ENCODE data around the gene DUOX1. TPM values are rescaled to one million over a fixed set of nuclear protein-coding genes. Genes with fewer than 3 reads are reported as not detected.
"Not testable (repeated sequence)": the region's sequence is repeated elsewhere in the genome, so short reads cannot be mapped to it uniquely, and the experiment has no call there.

Gene DUOX1
- total and polyA plus RNA-seq, 4 donors = 0.13 to 4.5 (median 0.59) TPM

- intact Hi-C loops (cut with DNase I) = no loop called here
- ATAC-seq (ENCODE audit: low FRiP score) (no peak), DNase-seq (peak in 1 of 2 donors; percentile 78)
- no peak overlapping the region for H3K27ac ChIP-seq (ENCODE audit: low read depth in 1 of 2, low read length in 2 of 2)
- H3K9me3 ChIP-seq (ENCODE audit: control insufficient read depth, low read length) = no peaks in the 10 kb centered on the region
- no peaks in the 10 kb centered on the region for H3K36me3 ChIP-seq (ENCODE audit: control insufficient read depth in 1 of 2, insufficient read depth in 2 of 2, low read length in 1 of 2)
- no peaks in the 10 kb centered on the region for H3K4me1 ChIP-seq (ENCODE audit: control insufficient read depth in 1 of 2, insufficient read depth in 2 of 2, low read length in 2 of 2)
- WGBS, 2 donors = 7 to 8% methylated on average over 44 to 57 of the region's 57 CpGs
- H3K27me3 ChIP-seq (ENCODE audit: control insufficient read depth in 1 of 2, insufficient read depth in 2 of 2, low read length in 1 of 2) = no peaks in the 10 kb centered on the region
- no peak overlapping the region for H3K4me3 ChIP-seq (ENCODE audit: low read length in 2 of 2)
These were observed 5.1 kb downstream of the DUOX1 start for GRCh38 chr15:45134682-45135604.

GRCh38 chr15:45135705-45136377, 6.0 kb downstream of the DUOX1 start:
- H3K9me3 ChIP-seq (ENCODE audit: control insufficient read depth, low read length); H3K4me1 ChIP-seq (ENCODE audit: control insufficient read depth in 1 of 2, insufficient read depth in 2 of 2, low read length in 2 of 2); intact Hi-C loops (cut with DNase I); H3K27ac ChIP-seq (ENCODE audit: low read depth in 1 of 2, low read length in 2 of 2); H3K27me3 ChIP-seq (ENCODE audit: control insufficient read depth in 1 of 2, insufficient read depth in 2 of 2, low read length in 1 of 2); H3K36me3 ChIP-seq (ENCODE audit: control insufficient read depth in 1 of 2, insufficient read depth in 2 of 2, low read length in 1 of 2); H3K4me3 ChIP-seq (ENCODE audit: low read length in 2 of 2): not testable (repeated sequence)
- DNase-seq (peak in 1 of 2 donors; percentile 21), ATAC-seq (ENCODE audit: low FRiP score) (peak; percentile 25)
- WGBS, 2 donors = 13 to 14% methylated on average over 9 to 11 of the region's 37 CpGs

GRCh38 chr15:45136378-45136764, 6.6 kb downstream of the DUOX1 start:
- no peak for ATAC-seq (ENCODE audit: low FRiP score)
- Histone ChIP-seq H3K36me3 (ENCODE audit: control insufficient read depth in 1 of 2, insufficient read depth in 2 of 2, low read length in 1 of 2) (no peaks in the 10 kb centered on the region), H3K4me1 (ENCODE audit: control insufficient read depth in 1 of 2, insufficient read depth in 2 of 2, low read length in 2 of 2) (no peaks in the 10 kb centered on the region), H3K4me3 (ENCODE audit: low read length in 2 of 2) (no peak overlapping the region), H3K27me3 (ENCODE audit: control insufficient read depth in 1 of 2, insufficient read depth in 2 of 2, low read length in 1 of 2) (no peaks in the 10 kb centered on the region), H3K9me3 (ENCODE audit: control insufficient read depth, low read length) (no peaks in the 10 kb centered on the region), H3K27ac (ENCODE audit: low read depth in 1 of 2, low read length in 2 of 2) (no peak overlapping the region)
- 18% methylated on average over 10 of the region's 10 CpGs for WGBS, 2 donors
- intact Hi-C loops (cut with DNase I) = no loop called here
- peak in 1 of 2 donors; percentile 57 for DNase-seq

- no peak for ATAC-seq (ENCODE audit: low FRiP score)
- H3K4me3 ChIP-seq (ENCODE audit: low read length in 2 of 2) = no peak overlapping the region
- H3K9me3 ChIP-seq (ENCODE audit: control insufficient read depth, low read length) = no peaks in the 10 kb centered on the region
- H3K4me1 ChIP-seq (ENCODE audit: control insufficient read depth in 1 of 2, insufficient read depth in 2 of 2, low read length in 2 of 2) = no peaks in the 10 kb centered on the region
- DNase-seq = no peak
- intact Hi-C loops (cut with DNase I) = no loop called here
- no peak overlapping the region for H3K27ac ChIP-seq (ENCODE audit: low read depth in 1 of 2, low read length in 2 of 2)
- no peaks in the 10 kb centered on the region for H3K36me3 ChIP-seq (ENCODE audit: control insufficient read depth in 1 of 2, insufficient read depth in 2 of 2, low read length in 1 of 2)
- WGBS, 2 donors = 70 to 75% methylated on average over 8 of the region's 8 CpGs
- H3K27me3 ChIP-seq (ENCODE audit: control insufficient read depth in 1 of 2, insufficient read depth in 2 of 2, low read length in 1 of 2) = no peaks in the 10 kb centered on the region
These were observed 7.9 kb downstream of the DUOX1 start for GRCh38 chr15:45137703-45138102.

- Histone ChIP-seq H3K4me1 (ENCODE audit: control insufficient read depth in 1 of 2, insufficient read depth in 2 of 2, low read length in 2 of 2) (no peaks in the 10 kb centered on the region), H3K4me3 (ENCODE audit: low read length in 2 of 2) (no peak overlapping the region), H3K27me3 (ENCODE audit: control insufficient read depth in 1 of 2, insufficient read depth in 2 of 2, low read length in 1 of 2) (no peaks in the 10 kb centered on the region), H3K36me3 (ENCODE audit: control insufficient read depth in 1 of 2, insufficient read depth in 2 of 2, low read length in 1 of 2) (no peaks in the 10 kb centered on the region), H3K27ac (ENCODE audit: low read depth in 1 of 2, low read length in 2 of 2) (no peak overlapping the region), H3K9me3 (ENCODE audit: control insufficient read depth, low read length) (no peaks in the 10 kb centered on the region)
- no peak for ATAC-seq (ENCODE audit: low FRiP score)
- 67 to 68% methylated on average over 12 of the region's 12 CpGs for WGBS, 2 donors
- intact Hi-C loops (cut with DNase I) = no loop called here
- DNase-seq = peak in 1 of 2 donors; percentile 62
These were observed 9.3 kb downstream of the DUOX1 start for GRCh38 chr15:45138814-45139765.

- Histone ChIP-seq H3K4me3 (ENCODE audit: low read length in 2 of 2) (no peak overlapping the region), H3K27ac (ENCODE audit: low read depth in 1 of 2, low read length in 2 of 2) (no peak overlapping the region), H3K4me1 (ENCODE audit: control insufficient read depth in 1 of 2, insufficient read depth in 2 of 2, low read length in 2 of 2) (no peaks in the 10 kb centered on the region), H3K9me3 (ENCODE audit: control insufficient read depth, low read length) (no peaks in the 10 kb centered on the region), H3K36me3 (ENCODE audit: control insufficient read depth in 1 of 2, insufficient read depth in 2 of 2, low read length in 1 of 2) (no peaks in the 10 kb centered on the region), H3K27me3 (ENCODE audit: control insufficient read depth in 1 of 2, insufficient read depth in 2 of 2, low read length in 1 of 2) (no peaks in the 10 kb centered on the region)
- intact Hi-C loops (cut with DNase I) = no loop called here
- ATAC-seq (ENCODE audit: low FRiP score) = no peak
- WGBS, 2 donors = 91 to 92% methylated on average over 6 of the region's 6 CpGs
- peak in 1 of 2 donors; percentile 38 for DNase-seq
These were observed 10.0 kb downstream of the DUOX1 start for GRCh38 chr15:45139770-45140169.

GRCh38 chr15:45140557-45141250, 10.9 kb downstream of the DUOX1 start:
- ATAC-seq (ENCODE audit: low FRiP score) (no peak), DNase-seq (peak in 1 of 2 donors; percentile 58)
- Histone ChIP-seq H3K4me1 (ENCODE audit: control insufficient read depth in 1 of 2, insufficient read depth in 2 of 2, low read length in 2 of 2) (no peaks in the 10 kb centered on the region), H3K27me3 (ENCODE audit: control insufficient read depth in 1 of 2, insufficient read depth in 2 of 2, low read length in 1 of 2) (no peaks in the 10 kb centered on the region), H3K4me3 (ENCODE audit: low read length in 2 of 2) (no peak overlapping the region), H3K27ac (ENCODE audit: low read depth in 1 of 2, low read length in 2 of 2) (no peak overlapping the region), H3K9me3 (ENCODE audit: control insufficient read depth, low read length) (no peaks in the 10 kb centered on the region), H3K36me3 (ENCODE audit: control insufficient read depth in 1 of 2, insufficient read depth in 2 of 2, low read length in 1 of 2) (no peaks in the 10 kb centered on the region)
- intact Hi-C loops (cut with DNase I) = no loop called here
- WGBS, 2 donors = 94 to 96% methylated on average over 10 of the region's 10 CpGs

GRCh38 chr15:45141386-45141785, 11.6 kb downstream of the DUOX1 start:
- DNase-seq (peak in 1 of 2 donors; percentile 57), ATAC-seq (ENCODE audit: low FRiP score) (no peak)
- no peaks in the 10 kb centered on the region for H3K4me1 ChIP-seq (ENCODE audit: control insufficient read depth in 1 of 2, insufficient read depth in 2 of 2, low read length in 2 of 2)
- no peaks in the 10 kb centered on the region for H3K9me3 ChIP-seq (ENCODE audit: control insufficient read depth, low read length)
- no peaks in the 10 kb centered on the region for H3K36me3 ChIP-seq (ENCODE audit: control insufficient read depth in 1 of 2, insufficient read depth in 2 of 2, low read length in 1 of 2)
- intact Hi-C loops (cut with DNase I) = no loop called here
- 79 to 83% methylated on average over 5 of the region's 5 CpGs for WGBS, 2 donors
- H3K4me3 ChIP-seq (ENCODE audit: low read length in 2 of 2) = no peak overlapping the region
- H3K27ac ChIP-seq (ENCODE audit: low read depth in 1 of 2, low read length in 2 of 2) = no peak overlapping the region
- no peaks in the 10 kb centered on the region for H3K27me3 ChIP-seq (ENCODE audit: control insufficient read depth in 1 of 2, insufficient read depth in 2 of 2, low read length in 1 of 2)
